ENCODE measurements around the gene RPL10. TPM values are rescaled to one million over a fixed set of nuclear protein-coding genes. Genes with fewer than 3 reads are reported as not detected.

The RPL10 gene
- total and polyA plus RNA-seq, 2 donors (not counting 3 experiments of a cell fraction or from before 2014, with no cell fraction given), result 2,493 to 7,586 TPM

- TF ChIP-seq POLR2A (IDR thresholded peaks at IDR 0.05; ENCODE audit: low read depth, low read length) (no peak), CTCF (IDR thresholded peaks at IDR 0.05; ENCODE audit: extremely low read depth in 1 of 2, insufficient read depth in 1 of 2, low read depth in 1 of 2, low read length in 2 of 2) (no peak), EZH2 (IDR thresholded peaks at IDR 0.05; ENCODE audit: borderline replicate concordance, low read depth, low read length, severe bottlenecking) (no peak), GATA2 (IDR thresholded peaks at IDR 0.05; ENCODE audit: insufficient read depth, insufficient read length, low read depth, low read length) (no peak), JUN (IDR thresholded peaks at IDR 0.05; ENCODE audit: borderline replicate concordance, insufficient read depth, insufficient read length, low read depth) (no peak), POLR2AphosphoS5 (IDR thresholded peaks at IDR 0.05; ENCODE audit: insufficient read depth, low read depth, low read length) (no peak), MYC (IDR thresholded peaks at IDR 0.05; ENCODE audit: low read depth, low read length) (no peak), MAX (IDR thresholded peaks at IDR 0.05; ENCODE audit: insufficient read depth, insufficient read length) (no peak), FOS (IDR thresholded peaks at IDR 0.05; ENCODE audit: borderline replicate concordance, insufficient read depth, low read length) (no peak)
- BruUV-seq (replicated peaks), result no TSS peak
- no peaks in the 10 kb centered on the region for H3K27me3 ChIP-seq (ENCODE audit: control insufficient read depth in 2 of 2, insufficient read depth in 2 of 2, low read length in 2 of 2)
- H3K36me3 ChIP-seq (ENCODE audit: control insufficient read depth in 2 of 2, extremely low read depth in 1 of 2, insufficient read depth in 2 of 2, low read length in 2 of 2), result peaks cover 5 to 83% of the 10 kb centered on the region in 2 experiments
- FAIRE-seq (no peak), DNase-seq (ENCODE audit: low read depth, low spot score) (no peak)
- H3K27ac ChIP-seq (ENCODE audit: insufficient read depth, low read depth, low read length), result no peak overlapping the region
- no peaks in the 10 kb centered on the region for H3K9me3 ChIP-seq (replicated peaks; ENCODE audit: control insufficient read depth, insufficient read depth, low read length)
- no peak overlapping the region for H3K9ac ChIP-seq (replicated peaks; ENCODE audit: extremely low read depth, insufficient read depth, low read length)
- H3K4me3 ChIP-seq (replicated peaks in 1 of 3; ENCODE audit: insufficient read depth in 1 of 3, low read depth in 1 of 3, low read length in 3 of 3), result no peak overlapping the region
- H4K20me1 ChIP-seq (replicated peaks; ENCODE audit: control insufficient read depth, extremely low read depth, insufficient read depth, low read length), result no peaks in the 10 kb centered on the region
- peaks cover 4% of the 10 kb centered on the region for H3K79me2 ChIP-seq (ENCODE audit: control insufficient read depth, insufficient read depth, low read length)
- ChIA-PET CTCF (no interaction called here), POLR2A (no interaction called here)
- no peaks in the 10 kb centered on the region for H3K9me1 ChIP-seq (replicated peaks; ENCODE audit: control insufficient read depth, extremely low read depth, insufficient read depth, low read length)
- H3K4me1 ChIP-seq (ENCODE audit: control insufficient read depth, extremely low read depth, insufficient read depth, low read length), result no peaks in the 10 kb centered on the region
- dilution Hi-C loops (cut with MboI; ENCODE audit: extremely low pct_ligation_motif_present, low sequenced_read_pairs) (no loop called here), intact Hi-C loops (cut with micrococcal nuclease) (no loop called here)
- no peak overlapping the region for H3K4me2 ChIP-seq (ENCODE audit: insufficient read depth, low read length)
- H2AFZ ChIP-seq (ENCODE audit: low read depth, low read length), result no peak overlapping the region
Measured at GRCh38 chrX:154352012-154352401, 46.2 kb upstream of the RPL10 start.

Data from endothelial cell of umbilical vein (primary cell).